Activated naive CD4-positive, alpha-beta T cell treated with anti-CD3 and anti-CD28 coated beads, Interleukin-2, amount 10 ng/mL, durations not matched to agents 7 days and 5 days (primary cell): Measurements from ENCODE around the gene TNPO3.

Experiments
- CTCF ChIA-PET: fragments of 350-600 bp; sonication (Branson Sonifier 250); formaldehyde crosslinking; loops from one replicate; lab custom pipeline; 2021; ENCODE audit warnings: antibody characterized with exemption; lab: Charles Lee
- DNase-seq: peaks from one replicate; pipeline ENCODE4 v3.0.0-alpha.2; 2020
- H3K27ac Mint-ChIP-seq: one replicate; pipeline ENCODE4 v1.8.0; 2021; ENCODE audit warnings: mild to moderate bottlenecking, moderate library complexity, mixed read lengths
- H3K27me3 Mint-ChIP-seq: one replicate; pipeline ENCODE4 v1.8.0; 2021; ENCODE audit warnings: mild to moderate bottlenecking, mixed read lengths
- H3K36me3 Mint-ChIP-seq: one replicate; pipeline ENCODE4 v1.8.0; 2021; ENCODE audit warnings: mixed read lengths
- H3K4me1 Mint-ChIP-seq: one replicate; pipeline ENCODE4 v1.8.0; 2021; ENCODE audit warnings: mixed read lengths
- H3K4me3 Mint-ChIP-seq: one replicate; pipeline ENCODE4 v1.8.0; 2021; ENCODE audit warnings: mild to moderate bottlenecking, moderate library complexity, mixed read lengths
- H3K9me3 Mint-ChIP-seq: one replicate; pipeline ENCODE4 v1.8.0; 2021; ENCODE audit warnings: mixed read lengths

Gene TNPO3

GRCh38 chr7:128932862-128933179 is 122.1 kb downstream of the TNPO3 start:
- no peak overlapping the region for H3K27ac Mint-ChIP-seq
- no peak overlapping the region for H3K4me3 Mint-ChIP-seq
- peaks cover 63% of the 10 kb centered on the region for H3K27me3 Mint-ChIP-seq
- DNase-seq, result peak; percentile 5
- H3K9me3 Mint-ChIP-seq, result no peaks in the 10 kb centered on the region
- peaks cover 29% of the 10 kb centered on the region for H3K4me1 Mint-ChIP-seq
- peaks cover 2% of the 10 kb centered on the region for H3K36me3 Mint-ChIP-seq
- CTCF ChIA-PET, result interaction anchor here (0.7 to 2.0 kb wide), 4 partner anchors 11 to 159 kb away, joined by 3 to 8 read pairs (median 4); no protein-coding TSS in a partner anchor

- Mint-ChIP-seq H3K36me3 (peaks cover 2% of the 10 kb centered on the region), H3K9me3 (no peaks in the 10 kb centered on the region), H3K27ac (no peak overlapping the region), H3K27me3 (peaks cover 57% of the 10 kb centered on the region), H3K4me3 (no peak overlapping the region), H3K4me1 (peaks cover 25% of the 10 kb centered on the region)
- CTCF ChIA-PET, result interaction anchor here (0.9 to 2.0 kb wide), 2 partner anchors 159 to 232 kb away, joined by 3 to 8 read pairs; no protein-coding TSS in a partner anchor
- peak; percentile 11 for DNase-seq
Observed at GRCh38 chr7:128931965-128932861, 122.7 kb downstream of the TNPO3 start.

- Mint-ChIP-seq H3K36me3 (peaks cover 2% of the 10 kb centered on the region), H3K4me1 (peaks cover 21% of the 10 kb centered on the region), H3K9me3 (no peaks in the 10 kb centered on the region), H3K27ac (no peak overlapping the region), H3K27me3 (peaks cover 51% of the 10 kb centered on the region), H3K4me3 (no peak overlapping the region)
- CTCF ChIA-PET, result interaction anchor here (0.9 kb wide), 1 partner anchor 233 kb away, joined by 3 read pairs; no protein-coding TSS in a partner anchor
- peak; percentile 15 for DNase-seq
Observed at GRCh38 chr7:128931190-128931798, 123.6 kb downstream of the TNPO3 start.

GRCh38 chr7:128928882-128929788 is 125.8 kb downstream of the TNPO3 start:
- Mint-ChIP-seq H3K36me3 (peaks cover 2% of the 10 kb centered on the region), H3K9me3 (no peaks in the 10 kb centered on the region), H3K4me3 (no peak overlapping the region), H3K27me3 (peaks cover 36% of the 10 kb centered on the region), H3K27ac (no peak overlapping the region), H3K4me1 (peaks cover 17% of the 10 kb centered on the region)
- peak; percentile 11 for DNase-seq
- CTCF ChIA-PET, result interaction anchor here (0.6 kb wide), 1 partner anchor 97 kb away, joined by 3 read pairs; no protein-coding TSS in a partner anchor

GRCh38 chr7:128928159-128928813 is 126.6 kb downstream of the TNPO3 start:
- no peaks in the 10 kb centered on the region for H3K9me3 Mint-ChIP-seq
- no peak overlapping the region for H3K27ac Mint-ChIP-seq
- H3K36me3 Mint-ChIP-seq, result peaks cover 2% of the 10 kb centered on the region
- H3K27me3 Mint-ChIP-seq, result peaks cover 34% of the 10 kb centered on the region
- peak; percentile 13 for DNase-seq
- no peak overlapping the region for H3K4me3 Mint-ChIP-seq
- CTCF ChIA-PET, result interaction anchor here (0.6 to 1.1 kb wide), 2 partner anchors 27 to 98 kb away, joined by 3 read pairs; no protein-coding TSS in a partner anchor
- H3K4me1 Mint-ChIP-seq, result peaks cover 11% of the 10 kb centered on the region

- Mint-ChIP-seq H3K4me1 (no peaks in the 10 kb centered on the region), H3K9me3 (no peaks in the 10 kb centered on the region), H3K27me3 (peaks cover 53% of the 10 kb centered on the region), H3K4me3 (no peak overlapping the region), H3K27ac (no peak overlapping the region), H3K36me3 (no peaks in the 10 kb centered on the region)
- CTCF ChIA-PET, result interaction anchor here (0.7 kb wide), 1 partner anchor 115 kb away, joined by 3 read pairs; no protein-coding TSS in a partner anchor
- DNase-seq, result no peak
Observed at GRCh38 chr7:128924707-128925588, 130.0 kb downstream of the TNPO3 start.

- Mint-ChIP-seq H3K9me3 (no peaks in the 10 kb centered on the region), H3K27me3 (peaks cover 61% of the 10 kb centered on the region), H3K4me1 (no peaks in the 10 kb centered on the region), H3K27ac (no peak overlapping the region), H3K36me3 (no peaks in the 10 kb centered on the region), H3K4me3 (no peak overlapping the region)
- DNase-seq, result peak; percentile 10
- CTCF ChIA-PET, result no interaction called here
Observed at GRCh38 chr7:128923411-128923800, 131.5 kb downstream of the TNPO3 start.

- CTCF ChIA-PET, result interaction anchor here (1.0 kb wide), 2 partner anchors 10 to 18 kb away, joined by 3 read pairs; no protein-coding TSS in a partner anchor
Observed at GRCh38 chr7:128922496-128923410, 132.2 kb downstream of the TNPO3 start.

GRCh38 chr7:128921866-128922440 is 133.0 kb downstream of the TNPO3 start:
- no peak for DNase-seq
- CTCF ChIA-PET, result interaction anchor here (1.0 kb wide), 2 partner anchors 11 to 18 kb away, joined by 3 read pairs; no protein-coding TSS in a partner anchor
- Mint-ChIP-seq H3K27ac (no peak overlapping the region), H3K4me1 (no peaks in the 10 kb centered on the region), H3K36me3 (no peaks in the 10 kb centered on the region), H3K4me3 (no peak overlapping the region), H3K27me3 (peaks cover 72% of the 10 kb centered on the region), H3K9me3 (no peaks in the 10 kb centered on the region)

More at GRCh38 chr7:128922496-128923410, 132.2 kb downstream of the TNPO3 start:
- peaks cover 64% of the 10 kb centered on the region for H3K27me3 Mint-ChIP-seq
- H3K4me3 Mint-ChIP-seq, result no peak overlapping the region
- no peaks in the 10 kb centered on the region for H3K9me3 Mint-ChIP-seq
- no peak overlapping the region for H3K27ac Mint-ChIP-seq
- peak; percentile 5 for DNase-seq
- no peaks in the 10 kb centered on the region for H3K36me3 Mint-ChIP-seq
- H3K4me1 Mint-ChIP-seq, result no peaks in the 10 kb centered on the region

GRCh38 chr7:128920913-128921582 is 133.9 kb downstream of the TNPO3 start:
- no peak for DNase-seq
- no peaks in the 10 kb centered on the region for H3K4me1 Mint-ChIP-seq
- H3K27ac Mint-ChIP-seq, result no peak overlapping the region
- H3K4me3 Mint-ChIP-seq, result no peak overlapping the region
- H3K27me3 Mint-ChIP-seq, result peaks cover 74% of the 10 kb centered on the region
- no peaks in the 10 kb centered on the region for H3K36me3 Mint-ChIP-seq
- no peaks in the 10 kb centered on the region for H3K9me3 Mint-ChIP-seq
- CTCF ChIA-PET, result no interaction called here
